NCI-H345 treated with DMSO at 0.1 percent for 48 hours (cell line): ENCODE results near the gene BDP1.
"Not testable (repeated sequence)": the region's sequence is repeated elsewhere in the genome, so short reads cannot be mapped to it uniquely, and the experiment has no call there.

Source experiments
- DNase-seq: peaks from one replicate; lab custom pipeline; 2025; ENCODE audit not compliant: unreplicated experiment; lab: John Stamatoyannopoulos, UW

The BDP1 gene

GRCh38 chr5:71569748-71570509, 114.5 kb downstream of the BDP1 start:
- DNase-seq = no peak

GRCh38 chr5:71571811-71572210, 116.4 kb downstream of the BDP1 start:
- DNase-seq = not testable (repeated sequence)

- DNase-seq = no peak
Measured at GRCh38 chr5:71573591-71573990, 118.1 kb downstream of the BDP1 start.

- not testable (repeated sequence) for DNase-seq
Measured at GRCh38 chr5:71575588-71575987, 120.1 kb downstream of the BDP1 start.

- DNase-seq = no peak
Measured at GRCh38 chr5:71576241-71576640, 120.8 kb downstream of the BDP1 start.

- not testable (repeated sequence) for DNase-seq
Measured at GRCh38 chr5:71577839-71578238, 122.4 kb downstream of the BDP1 start.

- DNase-seq = no peak
Measured at GRCh38 chr5:71582945-71583584, 127.6 kb downstream of the BDP1 start.

- no peak for DNase-seq
Measured at GRCh38 chr5:71586052-71586940, 130.8 kb downstream of the BDP1 start.

GRCh38 chr5:71586941-71587765, 131.7 kb downstream of the BDP1 start, which contains the start of gene MCCC2:
Gene MCCC2 (plus strand): TSS chr5:71587340. CDS start chr5:71587426, 86 bp downstream.
- DNase-seq = peak; percentile 83

- DNase-seq = no peak
Measured at GRCh38 chr5:71587766-71588532, 132.5 kb downstream of the BDP1 start.

GRCh38 chr5:71588533-71588885, 133.1 kb downstream of the BDP1 start:
- no peak for DNase-seq

GRCh38 chr5:71589903-71590302, 134.5 kb downstream of the BDP1 start:
- no peak for DNase-seq

- DNase-seq = no peak
Measured at GRCh38 chr5:71591100-71591499, 135.6 kb downstream of the BDP1 start.

GRCh38 chr5:71596169-71596568, 140.7 kb downstream of the BDP1 start:
- no peak for DNase-seq

- DNase-seq = no peak
Measured at GRCh38 chr5:71597001-71597400, 141.6 kb downstream of the BDP1 start.

- no peak for DNase-seq
Measured at GRCh38 chr5:71600783-71601182, 145.3 kb downstream of the BDP1 start.

- DNase-seq = no peak
Measured at GRCh38 chr5:71601222-71602026, 146.0 kb downstream of the BDP1 start.

- not testable (repeated sequence) for DNase-seq
Measured at GRCh38 chr5:71609916-71610315, 154.5 kb downstream of the BDP1 start.

GRCh38 chr5:71615809-71616208, 160.4 kb downstream of the BDP1 start:
- DNase-seq = no peak
